Thoracic aorta (tissue), 2 donors: ENCODE measurements around the gene IGF2R. TPM values are rescaled to one million over a fixed set of nuclear protein-coding genes. Genes with fewer than 3 reads are reported as not detected.

Source experiments
- ATAC-seq: fragments of 150-250 bp; one replicate; pipeline ENCODE4 v1.8.0; 2017; ENCODE audit warnings: low read depth; ENCODE audit not compliant: insufficient number of reproducible peaks, low FRiP score
- DNase-seq: peaks from one replicate; pipeline ENCODE4 v3.0.0-alpha.2; 2020; ENCODE audit warnings: low spot score
- H3K27ac ChIP-seq, 2 donors: fragments of 200-600 bp; sonication (generic); 1 replicate in 1 of 2; 2 replicates in 1 of 2; pipeline ENCODE4 v1.5.1; 2016; ENCODE audit warnings: mild to moderate bottlenecking in 2 of 2, moderate library complexity in 2 of 2
- H3K27me3 ChIP-seq: fragments of 200-600 bp; sonication (generic); replicated peaks from 2 replicates; pipeline ENCODE4 v1.6.0; 2016; ENCODE audit warnings: mild to moderate bottlenecking; ENCODE audit not compliant: insufficient read depth
- H3K36me3 ChIP-seq: fragments of 200-600 bp; sonication (generic); one replicate; pipeline ENCODE4 v1.5.1; 2016
- H3K4me1 ChIP-seq, 2 donors: fragments of 200-600 bp; sonication (generic); 1 replicate in 1 of 2; 2 replicates in 1 of 2; pipeline versions ENCODE4 v1.5.1 to v1.6.0; 2016; ENCODE audit warnings: low read depth in 2 of 2, mild to moderate bottlenecking in 1 of 2; ENCODE audit not compliant: control insufficient read depth in 1 of 2
- H3K4me3 ChIP-seq: fragments of 200-600 bp; sonication (generic); 2 replicates; pipeline ENCODE4 v1.5.1; 2016; ENCODE audit warnings: mild to moderate bottlenecking
- H3K9me3 ChIP-seq: fragments of 200-600 bp; sonication (generic); 2 replicates; pipeline ENCODE4 v1.5.1; 2016
- CTCF ChIP-seq: fragments of 200-600 bp; sonication (generic); IDR thresholded peaks from one replicate; pipeline ENCODE4 v1.5.1; 2019; ENCODE audit warnings: antibody characterized with exemption
- total RNA-seq, 2 donors: library from RNA; depleted of rRNA; stranded (reverse); fragments of >200 nt; gene quantifications; one replicate each; pipeline versions ENCODE4 v1.1.0 to v1.2.3, GENCODE V29; 2016

Gene IGF2R
- total RNA-seq, 2 donors from 2014 or later: 82.2 to 88.4 TPM

- Histone ChIP-seq H3K36me3 (peaks cover 61% of the 10 kb centered on the region), H3K4me3 (no peak overlapping the region), H3K27ac (no peak overlapping the region), H3K4me1 (no peaks in the 10 kb centered on the region), H3K27me3 (no peaks in the 10 kb centered on the region), H3K9me3 (no peaks in the 10 kb centered on the region)
- TF ChIP-seq CTCF: no peak
- DNase-seq (no peak), ATAC-seq (no peak)
Measured at GRCh38 chr6:160069459-160069858, 100.6 kb downstream of the IGF2R start.

GRCh38 chr6:160070427-160070826 is 101.5 kb downstream of the IGF2R start:
- Histone ChIP-seq H3K4me3 (no peak overlapping the region), H3K36me3 (peaks cover 61% of the 10 kb centered on the region), H3K4me1 (no peaks in the 10 kb centered on the region), H3K27ac (no peak overlapping the region), H3K9me3 (no peaks in the 10 kb centered on the region), H3K27me3 (no peaks in the 10 kb centered on the region)
- no peak for TF ChIP-seq CTCF
- DNase-seq (no peak), ATAC-seq (no peak)

GRCh38 chr6:160070831-160071230 is 101.9 kb downstream of the IGF2R start:
- Histone ChIP-seq H3K27ac (no peak overlapping the region), H3K4me3 (no peak overlapping the region), H3K4me1 (no peaks in the 10 kb centered on the region), H3K9me3 (no peaks in the 10 kb centered on the region), H3K36me3 (peaks cover 63% of the 10 kb centered on the region), H3K27me3 (no peaks in the 10 kb centered on the region)
- no peak for ATAC-seq
- no peak for TF ChIP-seq CTCF
- no peak for DNase-seq

GRCh38 chr6:160071805-160072690 is 103.2 kb downstream of the IGF2R start:
- H3K36me3 ChIP-seq: peaks cover 67% of the 10 kb centered on the region
- TF ChIP-seq CTCF: no peak
- no peaks in the 10 kb centered on the region for H3K4me1 ChIP-seq
- no peak overlapping the region for H3K27ac ChIP-seq
- no peaks in the 10 kb centered on the region for H3K27me3 ChIP-seq
- no peak for ATAC-seq
- no peaks in the 10 kb centered on the region for H3K9me3 ChIP-seq
- DNase-seq: no peak
- H3K4me3 ChIP-seq: no peak overlapping the region

- Histone ChIP-seq H3K4me1 (no peaks in the 10 kb centered on the region), H3K9me3 (no peaks in the 10 kb centered on the region), H3K27me3 (no peaks in the 10 kb centered on the region), H3K36me3 (peaks cover 65% of the 10 kb centered on the region), H3K4me3 (no peak overlapping the region), H3K27ac (no peak overlapping the region)
- no peak for ATAC-seq
- TF ChIP-seq CTCF: no peak
- DNase-seq: no peak
Measured at GRCh38 chr6:160073272-160073671, 104.4 kb downstream of the IGF2R start.
